ENCODE data around the gene RUFY2.
A peak's percentile ranks its signal among the peaks of the same experiment; 100 is the strongest.
"Not testable (repeated sequence)": the region's sequence is repeated elsewhere in the genome, so short reads cannot be mapped to it uniquely, and the experiment has no call there.

RUFY2 gene

GRCh38 chr10:68406815-68407548, at the start of gene RUFY2:
TSS of gene RUFY2 (minus strand) at chr10:68407277. CDS start at chr10:68407189, 88 bp downstream.
- peak; percentile 95 for DNase-seq (ENCODE audit: low spot score)

GRCh38 chr10:68449698-68450097, 42.6 kb upstream of the RUFY2 start:
- DNase-seq (ENCODE audit: low spot score) = not testable (repeated sequence)

GRCh38 chr10:68446179-68446578, 39.1 kb upstream of the RUFY2 start:
- DNase-seq (ENCODE audit: low spot score) = no peak

GRCh38 chr10:68442971-68443370, 35.9 kb upstream of the RUFY2 start:
- no peak for DNase-seq (ENCODE audit: low spot score)

- DNase-seq (ENCODE audit: low spot score) = no peak
These were observed 33.8 kb upstream of the RUFY2 start for GRCh38 chr10:68440898-68441297.

GRCh38 chr10:68435803-68436202, 28.7 kb upstream of the RUFY2 start:
- no peak for DNase-seq (ENCODE audit: low spot score)

- DNase-seq (ENCODE audit: low spot score) = no peak
These were observed 27.6 kb upstream of the RUFY2 start for GRCh38 chr10:68434657-68435056.

GRCh38 chr10:68428396-68429104, 21.5 kb upstream of the RUFY2 start:
- DNase-seq (ENCODE audit: low spot score) = no peak

- DNase-seq (ENCODE audit: low spot score) = no peak
These were observed 17.5 kb upstream of the RUFY2 start for GRCh38 chr10:68424454-68425014.

GRCh38 chr10:68423522-68423921, 16.4 kb upstream of the RUFY2 start:
- DNase-seq (ENCODE audit: low spot score) = no peak

GRCh38 chr10:68419376-68419775, 12.3 kb upstream of the RUFY2 start:
- no peak for DNase-seq (ENCODE audit: low spot score)

GRCh38 chr10:68408898-68409518, 1.9 kb upstream of the RUFY2 start:
- DNase-seq (ENCODE audit: low spot score) = no peak

GRCh38 chr10:68406111-68406814, 814 bp downstream of the RUFY2 start:
- peak; percentile 89 for DNase-seq (ENCODE audit: low spot score)

- DNase-seq (ENCODE audit: low spot score) = no peak
These were observed 3.4 kb downstream of the RUFY2 start for GRCh38 chr10:68403701-68404100.

GRCh38 chr10:68402276-68402675, 4.8 kb downstream of the RUFY2 start:
- no peak for DNase-seq (ENCODE audit: low spot score)

- DNase-seq (ENCODE audit: low spot score) = no peak
These were observed 10.1 kb downstream of the RUFY2 start for GRCh38 chr10:68397005-68397404.

- no peak for DNase-seq (ENCODE audit: low spot score)
These were observed 21.3 kb downstream of the RUFY2 start for GRCh38 chr10:68385740-68386139.

- DNase-seq (ENCODE audit: low spot score) = no peak
These were observed 35.5 kb downstream of the RUFY2 start for GRCh38 chr10:68371604-68372003.

GRCh38 chr10:68367121-68367520, 40.0 kb downstream of the RUFY2 start:
- no peak for DNase-seq (ENCODE audit: low spot score)

- DNase-seq (ENCODE audit: low spot score) = no peak
These were observed 40.5 kb downstream of the RUFY2 start for GRCh38 chr10:68366600-68366999.

GRCh38 chr10:68365611-68366010, 41.5 kb downstream of the RUFY2 start:
- no peak for DNase-seq (ENCODE audit: low spot score)

Measured in AG08396 (cell line).